Measurements from ENCODE around the gene SPOCK2. TPM values are rescaled to one million over a fixed set of nuclear protein-coding genes. Genes with fewer than 3 reads are reported as not detected.
"Not testable (repeated sequence)": the region's sequence is repeated elsewhere in the genome, so short reads cannot be mapped to it uniquely, and the experiment has no call there.

SPOCK2 gene
- total and polyA plus RNA-seq, 5 experiments from 2014 or later: 177 to 578 (median 292) TPM

GRCh38 chr10:72032409-72033162 lies 55.8 kb downstream of the SPOCK2 start:
- H3K27me3 Mint-ChIP-seq, DNase-seq, H3K9me3 Mint-ChIP-seq, POLR2A ChIA-PET, H3K4me3 Mint-ChIP-seq, H3K36me3 Mint-ChIP-seq, H3K4me1 Mint-ChIP-seq, ATAC-seq: not testable (repeated sequence)
- peak overlapping the region in 1 of 10 donors; percentile 37 for H3K27ac Mint-ChIP-seq

- DNase-seq: no peak
- Mint-ChIP-seq H3K27me3 (peaks cover 0 to 7% (median 4%) of the 10 kb centered on the region in 5 donors), H3K27ac (no peak overlapping the region), H3K9me3 (no peaks in the 10 kb centered on the region), H3K4me3 (no peak overlapping the region), H3K36me3 (no peaks in the 10 kb centered on the region), H3K4me1 (peaks cover 0 to 2% (median 0%) of the 10 kb centered on the region in 4 donors)
- ATAC-seq: no peak
- POLR2A ChIA-PET: no interaction called here
These were observed 56.6 kb downstream of the SPOCK2 start for GRCh38 chr10:72031706-72032105.

- Mint-ChIP-seq H3K36me3 (no peaks in the 10 kb centered on the region), H3K27ac (peak overlapping the region in 1 of 10 donors; percentile 90), H3K9me3 (no peaks in the 10 kb centered on the region), H3K27me3 (peaks cover 0 to 7% (median 4%) of the 10 kb centered on the region in 5 donors), H3K4me1 (peaks cover 0 to 2% (median 0%) of the 10 kb centered on the region in 4 donors), H3K4me3 (no peak overlapping the region)
- no peak for DNase-seq
- POLR2A ChIA-PET: no interaction called here
- no peak for ATAC-seq
These were observed 57.4 kb downstream of the SPOCK2 start for GRCh38 chr10:72030762-72031543.

- H3K27me3 Mint-ChIP-seq: peaks cover 0 to 7% (median 4%) of the 10 kb centered on the region in 5 donors
These were observed 58.9 kb downstream of the SPOCK2 start for GRCh38 chr10:72029414-72029813.

GRCh38 chr10:72027498-72027897 lies 60.9 kb downstream of the SPOCK2 start:
- H3K27ac Mint-ChIP-seq: no peak overlapping the region
- H3K36me3 Mint-ChIP-seq: no peaks in the 10 kb centered on the region
- H3K4me3 Mint-ChIP-seq: no peak overlapping the region
- H3K4me1 Mint-ChIP-seq: no peaks in the 10 kb centered on the region
- peaks cover 0 to 7% (median 4%) of the 10 kb centered on the region in 5 donors for H3K27me3 Mint-ChIP-seq
- no peak for ATAC-seq
- H3K9me3 Mint-ChIP-seq: no peaks in the 10 kb centered on the region
- POLR2A ChIA-PET: no interaction called here
- DNase-seq: no peak

More at GRCh38 chr10:72029414-72029813, 58.9 kb downstream of the SPOCK2 start:
- Mint-ChIP-seq H3K27ac (no peak overlapping the region), H3K4me3 (no peak overlapping the region), H3K36me3 (no peaks in the 10 kb centered on the region), H3K9me3 (no peaks in the 10 kb centered on the region), H3K4me1 (peaks cover 0 to 2% (median 0%) of the 10 kb centered on the region in 4 donors)
- no peak for ATAC-seq
- POLR2A ChIA-PET: no interaction called here
- no peak for DNase-seq

GRCh38 chr10:72026278-72027111 lies 61.9 kb downstream of the SPOCK2 start:
- DNase-seq: no peak
- H3K27ac Mint-ChIP-seq: no peak overlapping the region
- ATAC-seq: no peak

GRCh38 chr10:72025832-72026231 lies 62.5 kb downstream of the SPOCK2 start:
- POLR2A ChIA-PET: no interaction called here
- no peak overlapping the region for H3K4me3 Mint-ChIP-seq

More at GRCh38 chr10:72026278-72027111, 61.9 kb downstream of the SPOCK2 start:
- Mint-ChIP-seq H3K4me1 (no peaks in the 10 kb centered on the region), H3K4me3 (no peak overlapping the region), H3K9me3 (no peaks in the 10 kb centered on the region), H3K36me3 (no peaks in the 10 kb centered on the region), H3K27me3 (peaks cover 0 to 5% (median under 1%) of the 10 kb centered on the region in 5 donors)
- POLR2A ChIA-PET: no interaction called here

GRCh38 chr10:72025400-72025799 lies 63.0 kb downstream of the SPOCK2 start:
- peaks cover 0 to 5% (median 3%) of the 10 kb centered on the region in 4 donors for H3K4me1 Mint-ChIP-seq

More at GRCh38 chr10:72025832-72026231, 62.5 kb downstream of the SPOCK2 start:
- Mint-ChIP-seq H3K36me3 (no peaks in the 10 kb centered on the region), H3K9me3 (no peaks in the 10 kb centered on the region), H3K27ac (no peak overlapping the region), H3K4me1 (peaks cover 0 to 5% (median 3%) of the 10 kb centered on the region in 4 donors), H3K27me3 (peaks cover 0 to 5% (median 0%) of the 10 kb centered on the region in 5 donors)
- no peak for ATAC-seq
- no peak for DNase-seq

GRCh38 chr10:72024596-72024995 lies 63.8 kb downstream of the SPOCK2 start:
- Mint-ChIP-seq H3K27me3 (peaks cover 0 to 3% (median 0%) of the 10 kb centered on the region in 5 donors), H3K4me1 (peaks cover 0 to 5% (median 3%) of the 10 kb centered on the region in 4 donors), H3K36me3 (no peaks in the 10 kb centered on the region), H3K4me3 (no peak overlapping the region), H3K9me3 (no peaks in the 10 kb centered on the region), H3K27ac (peak overlapping the region in 1 of 10 donors; percentile 87)
- POLR2A ChIA-PET: no interaction called here
- no peak for ATAC-seq
- no peak for DNase-seq

More at GRCh38 chr10:72025400-72025799, 63.0 kb downstream of the SPOCK2 start:
- no peak for ATAC-seq
- POLR2A ChIA-PET: interaction anchor here (0.7 kb wide), 1 partner anchor 92 kb away, joined by 3 read pairs; no protein-coding TSS in a partner anchor
- DNase-seq: no peak
- Mint-ChIP-seq H3K27me3 (peaks cover 0 to 4% (median 0%) of the 10 kb centered on the region in 5 donors), H3K27ac (peak overlapping the region in 1 of 10 donors; percentile 54), H3K36me3 (no peaks in the 10 kb centered on the region), H3K4me3 (no peak overlapping the region), H3K9me3 (no peaks in the 10 kb centered on the region)

GRCh38 chr10:72022228-72022627 lies 66.1 kb downstream of the SPOCK2 start:
- POLR2A ChIA-PET: no interaction called here
- H3K27me3 Mint-ChIP-seq: peaks cover 0 to 7% (median 0%) of the 10 kb centered on the region in 5 donors
- no peak overlapping the region for H3K27ac Mint-ChIP-seq
- no peaks in the 10 kb centered on the region for H3K36me3 Mint-ChIP-seq
- H3K9me3 Mint-ChIP-seq: no peaks in the 10 kb centered on the region
- no peak overlapping the region for H3K4me3 Mint-ChIP-seq
- peaks cover 0 to 5% (median 3%) of the 10 kb centered on the region in 4 donors for H3K4me1 Mint-ChIP-seq
- DNase-seq (no peak), ATAC-seq (no peak)

- ATAC-seq (no peak), DNase-seq (no peak)
- POLR2A ChIA-PET: no interaction called here
- peaks cover 0 to 7% (median 0%) of the 10 kb centered on the region in 5 donors for H3K27me3 Mint-ChIP-seq
- H3K4me1 Mint-ChIP-seq: peaks cover 0 to 5% (median 3%) of the 10 kb centered on the region in 4 donors
- H3K36me3 Mint-ChIP-seq: no peaks in the 10 kb centered on the region
- peak overlapping the region in 1 of 10 donors; percentile 9 for H3K27ac Mint-ChIP-seq
- no peaks in the 10 kb centered on the region for H3K9me3 Mint-ChIP-seq
- no peak overlapping the region for H3K4me3 Mint-ChIP-seq
These were observed 67.2 kb downstream of the SPOCK2 start for GRCh38 chr10:72020914-72021809.

Measured in naive thymus-derived CD8-positive, alpha-beta T cell (primary cell).